Ramos (cell line): Measurements from ENCODE around the gene SPACA6.
"Not testable (repeated sequence)": the region's sequence is repeated elsewhere in the genome, so short reads cannot be mapped to it uniquely, and the experiment has no call there.

Experiments used
- in situ Hi-C: fragments of 300-500 bp; cut with MboI; formaldehyde crosslinking; loops from one replicate; pipeline ENCODE4 v1.14.3; 2022; ENCODE audit warnings: low sequenced_read_pairs; ENCODE audit not compliant: unreplicated experiment

SPACA6 gene

DNA sequence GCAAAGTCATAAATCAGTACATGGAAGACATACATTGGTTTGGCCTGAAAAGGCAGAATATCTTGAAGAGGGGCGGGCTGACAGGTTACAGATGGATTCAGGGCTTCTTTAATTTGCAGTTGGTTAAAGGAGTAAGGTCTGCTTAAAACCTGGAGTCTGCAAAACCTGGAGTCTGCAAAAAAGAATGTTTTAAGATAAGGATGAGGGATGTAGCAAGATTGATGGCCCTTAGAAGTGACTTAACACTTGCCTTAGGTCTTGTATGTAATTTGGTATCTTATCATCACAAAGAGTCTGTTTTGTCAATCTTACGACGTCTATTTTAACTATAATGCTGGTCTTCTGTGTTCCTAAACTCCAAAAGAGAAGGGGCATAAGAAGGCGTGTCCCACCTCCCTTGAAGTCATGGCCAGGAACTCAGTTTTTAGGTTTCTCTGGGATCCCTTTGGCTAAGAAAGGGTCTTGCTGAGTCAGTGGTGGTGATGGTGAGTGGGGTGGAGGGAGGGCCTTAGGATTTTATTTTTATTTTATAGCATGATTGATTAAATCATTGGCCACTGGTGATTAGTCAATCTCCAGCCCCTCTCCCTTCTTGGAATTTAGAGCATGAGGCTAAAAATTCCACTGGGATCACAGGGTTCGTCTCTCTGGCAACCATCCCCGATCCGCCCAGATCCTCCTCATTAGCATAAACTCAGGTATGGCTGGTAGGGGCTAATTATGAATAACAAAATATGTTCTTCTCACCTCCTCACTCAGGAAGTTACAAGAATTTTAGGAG, 40.8 kb downstream of the SPACA6 start:
- in situ Hi-C loops = no loop called here

DNA sequence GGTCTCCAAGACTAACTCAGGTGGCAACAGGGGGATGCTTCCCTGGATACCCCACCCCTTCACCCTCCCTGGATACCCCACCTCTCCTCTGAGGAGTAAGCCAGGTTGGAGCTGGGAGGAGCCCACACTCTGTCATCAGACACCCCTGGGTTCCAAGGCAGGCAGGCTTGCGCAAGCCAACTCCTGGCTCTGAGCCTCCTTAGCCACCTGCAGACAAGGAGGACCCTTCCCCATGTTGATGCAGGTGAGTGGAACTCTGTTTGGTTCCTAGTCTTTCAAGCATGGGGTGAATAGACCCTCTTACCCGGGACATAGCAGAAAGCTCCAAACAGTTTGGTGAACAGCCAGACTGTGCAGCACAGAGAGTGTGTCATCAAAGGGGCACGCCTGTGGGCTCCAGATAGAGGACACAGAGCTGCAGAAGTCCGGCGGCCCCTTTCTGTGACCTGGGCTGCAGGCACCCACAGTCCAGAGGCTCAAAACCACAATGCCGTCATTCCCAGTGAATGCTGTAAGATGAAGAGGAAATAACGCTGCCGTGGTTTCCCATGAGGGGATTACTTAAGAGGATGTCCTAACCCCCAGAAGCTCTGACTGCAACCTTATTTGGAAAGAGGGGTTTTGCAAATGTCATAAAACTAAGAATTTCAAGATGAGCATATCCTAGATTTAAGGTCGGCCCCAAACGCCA, 42.8 kb downstream of the SPACA6 start:
- in situ Hi-C loops = no loop called here

GRCh38 chr19:51737389-51737788, 44.3 kb downstream of the SPACA6 start:
- in situ Hi-C loops = no loop called here

- in situ Hi-C loops = no loop called here
Observed at GRCh38 chr19:51737924-51738323, 44.8 kb downstream of the SPACA6 start.

- in situ Hi-C loops = not testable (repeated sequence)
Observed at GRCh38 chr19:51738523-51738922, 45.4 kb downstream of the SPACA6 start.

- in situ Hi-C loops = no loop called here
Observed at GRCh38 chr19:51739466-51740213, 46.5 kb downstream of the SPACA6 start.

- in situ Hi-C loops = no loop called here
Observed at GRCh38 chr19:51740356-51740755, 47.2 kb downstream of the SPACA6 start.

GRCh38 chr19:51742789-51743188, 49.7 kb downstream of the SPACA6 start:
- in situ Hi-C loops = no loop called here

DNA sequence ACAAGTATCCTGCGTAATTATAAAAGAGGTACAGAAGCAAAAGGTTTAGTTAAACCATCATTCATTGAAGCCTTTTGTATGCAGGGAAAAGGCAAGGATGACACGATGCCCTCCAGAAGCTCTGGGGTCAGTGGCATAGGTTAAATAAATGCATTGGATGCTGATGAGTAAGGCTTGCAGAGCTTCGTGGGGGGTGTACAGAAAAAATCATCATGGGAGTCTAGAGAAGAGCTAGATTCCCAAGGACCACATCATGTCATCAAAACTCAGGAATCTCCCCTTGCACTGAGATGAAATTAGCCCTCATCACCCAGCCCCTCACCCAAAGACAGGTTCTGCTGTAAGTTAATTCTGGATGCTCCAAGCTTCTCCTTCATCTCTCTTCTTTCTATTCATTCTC, 50.3 kb downstream of the SPACA6 start:
- in situ Hi-C loops = no loop called here

- in situ Hi-C loops = no loop called here
Observed at GRCh38 chr19:51746731-51747130, 53.6 kb downstream of the SPACA6 start.

DNA sequence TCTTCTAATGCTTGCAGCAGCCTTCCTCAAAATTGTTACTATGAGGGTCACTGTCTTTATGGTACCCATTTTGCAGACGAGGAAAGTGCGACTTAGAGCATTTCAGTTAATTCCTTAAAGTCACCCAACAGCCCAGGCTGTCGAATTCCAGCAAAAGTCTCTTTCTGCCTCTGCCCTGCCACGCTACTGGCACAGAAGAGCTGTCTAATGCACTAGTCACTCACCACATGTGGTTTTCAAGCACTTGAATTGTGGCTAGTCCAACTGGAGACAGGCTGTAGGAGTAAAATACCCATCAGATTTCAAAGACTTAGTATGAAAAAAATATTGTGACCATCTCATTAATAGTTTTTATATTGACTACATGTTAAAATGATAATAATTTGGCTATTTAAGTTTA, 56.8 kb downstream of the SPACA6 start:
- in situ Hi-C loops = no loop called here

- in situ Hi-C loops = no loop called here
Observed at GRCh38 chr19:51750400-51751094, 57.4 kb downstream of the SPACA6 start.

DNA sequence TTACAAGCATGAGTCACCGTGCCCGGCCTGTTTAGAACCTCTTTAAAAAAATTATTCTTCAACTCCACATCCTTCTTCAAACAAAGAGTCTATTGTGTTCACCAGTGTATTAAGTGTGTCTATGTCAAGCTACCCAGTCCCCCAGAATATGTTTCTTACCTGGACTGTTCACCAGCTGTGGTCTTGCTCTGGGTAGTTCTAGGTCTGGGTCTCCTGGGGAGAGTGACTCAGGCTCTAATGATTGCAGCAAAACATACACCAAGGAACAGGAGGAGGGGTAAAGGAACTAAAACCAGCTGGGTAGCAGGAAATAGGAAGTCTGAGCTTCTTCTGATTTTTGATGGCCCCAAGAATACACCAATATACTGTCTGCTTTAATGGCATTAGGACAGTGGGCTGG, 58.5 kb downstream of the SPACA6 start, which contains the start of gene FPR1:
TSS of gene FPR1 (minus strand) at position 224 of the 400 bp plus-strand sequence. CDS start 4,884 bp downstream, outside the sequence.
- in situ Hi-C loops = no loop called here

GRCh38 chr19:51754109-51754508, 61.0 kb downstream of the SPACA6 start:
- in situ Hi-C loops = no loop called here

DNA sequence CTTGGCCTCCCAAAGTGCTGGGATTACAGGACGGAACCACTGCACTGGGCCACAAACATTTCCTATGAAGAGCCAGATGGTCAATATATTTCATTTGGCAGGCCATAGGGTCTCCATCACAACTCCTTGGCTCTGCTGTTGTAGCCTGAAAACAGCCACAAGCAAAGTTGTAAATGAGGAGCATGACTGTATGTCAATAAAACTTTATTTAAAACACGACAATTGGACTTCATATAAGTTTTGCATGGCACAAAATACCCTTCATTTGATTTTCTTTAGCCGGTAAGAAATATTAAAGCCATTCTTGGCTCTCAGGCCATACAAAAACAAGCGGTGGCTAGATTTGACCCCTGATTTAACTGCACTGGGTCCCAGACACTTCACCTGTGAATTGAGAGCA, 61.6 kb downstream of the SPACA6 start:
- in situ Hi-C loops = no loop called here
